GM18858 (cell line): ENCODE results near the gene PDE3B.
"Not testable (repeated sequence)": the region's sequence is repeated elsewhere in the genome, so short reads cannot be mapped to it uniquely, and the experiment has no call there.

Source experiments
- ATAC-seq: cut with Tn5 transposase; IDR thresholded peaks from one replicate; pipeline ENCODE4 v1.9.1; 2021; ENCODE audit not compliant: unreplicated experiment

Gene PDE3B

GRCh38 chr11:14881576-14882193 lies 238.1 kb downstream of the PDE3B start:
- ATAC-seq = no peak

- no peak for ATAC-seq
Measured at GRCh38 chr11:14882196-14882595, 238.6 kb downstream of the PDE3B start.

DNA sequence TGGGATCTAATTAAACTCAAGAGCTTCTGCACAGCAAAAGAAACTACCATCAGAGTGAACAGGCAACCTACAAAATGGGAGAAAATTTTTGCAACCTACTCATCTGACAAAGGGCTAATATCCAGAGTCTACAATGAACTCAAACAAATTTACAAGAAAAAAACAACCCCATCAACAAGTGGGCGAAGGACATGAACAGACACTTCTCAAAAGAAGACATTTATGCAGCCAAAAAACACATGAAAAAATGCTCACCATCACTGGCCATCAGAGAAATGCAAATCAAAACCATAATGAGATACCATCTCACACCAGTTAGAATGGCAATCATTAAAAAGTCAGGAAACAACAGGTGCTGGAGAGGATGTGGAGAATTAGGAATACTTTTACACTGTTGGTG lies 240.1 kb downstream of the PDE3B start:
- ATAC-seq = not testable (repeated sequence)

DNA sequence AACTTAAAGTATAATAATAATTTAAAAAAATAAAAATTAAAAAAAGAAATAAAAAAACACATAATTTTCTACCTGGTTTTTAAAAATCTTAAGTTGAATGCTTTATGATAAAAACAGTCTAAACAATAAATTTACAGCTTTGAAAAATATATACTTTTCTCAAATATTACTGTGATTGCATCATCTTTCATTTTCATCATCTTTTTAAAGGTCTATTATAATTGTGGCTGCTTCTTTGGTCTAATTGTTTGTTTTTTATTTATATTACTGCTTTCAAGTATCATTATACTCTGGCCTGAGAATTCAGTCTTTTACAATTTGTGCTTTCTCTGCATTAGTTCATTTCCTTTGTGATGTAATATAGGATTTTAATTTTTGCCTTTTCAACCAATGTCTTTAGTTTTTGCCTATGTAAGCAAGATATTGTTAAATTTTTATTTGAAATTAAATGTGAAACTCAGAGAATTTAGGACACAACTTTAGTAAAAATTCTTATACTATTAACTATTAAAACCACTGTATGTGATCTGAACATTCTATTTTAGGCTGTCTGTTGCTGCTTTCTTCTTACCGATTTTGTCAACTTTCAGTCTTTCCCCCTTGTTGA lies 241.2 kb downstream of the PDE3B start:
- no peak for ATAC-seq

DNA sequence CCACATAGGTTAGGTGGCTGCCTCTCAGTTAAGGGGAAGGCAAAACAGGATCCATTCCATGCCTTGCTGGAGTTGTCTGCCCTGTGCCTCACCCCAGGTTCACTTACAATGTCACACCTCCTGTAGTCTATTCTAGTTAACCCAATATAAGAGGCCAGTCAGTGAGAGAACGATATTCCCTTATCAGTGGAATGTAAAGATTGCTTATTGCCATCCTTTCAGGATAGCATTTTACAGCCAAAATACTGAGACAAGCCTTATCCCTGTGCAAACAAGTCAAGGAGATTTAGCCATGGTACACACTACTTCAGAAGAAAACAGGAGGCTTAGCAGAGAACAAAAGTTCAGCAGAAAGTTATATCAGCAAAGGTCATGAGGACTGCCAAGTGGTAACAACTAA lies 242.9 kb downstream of the PDE3B start:
- no peak for ATAC-seq

DNA sequence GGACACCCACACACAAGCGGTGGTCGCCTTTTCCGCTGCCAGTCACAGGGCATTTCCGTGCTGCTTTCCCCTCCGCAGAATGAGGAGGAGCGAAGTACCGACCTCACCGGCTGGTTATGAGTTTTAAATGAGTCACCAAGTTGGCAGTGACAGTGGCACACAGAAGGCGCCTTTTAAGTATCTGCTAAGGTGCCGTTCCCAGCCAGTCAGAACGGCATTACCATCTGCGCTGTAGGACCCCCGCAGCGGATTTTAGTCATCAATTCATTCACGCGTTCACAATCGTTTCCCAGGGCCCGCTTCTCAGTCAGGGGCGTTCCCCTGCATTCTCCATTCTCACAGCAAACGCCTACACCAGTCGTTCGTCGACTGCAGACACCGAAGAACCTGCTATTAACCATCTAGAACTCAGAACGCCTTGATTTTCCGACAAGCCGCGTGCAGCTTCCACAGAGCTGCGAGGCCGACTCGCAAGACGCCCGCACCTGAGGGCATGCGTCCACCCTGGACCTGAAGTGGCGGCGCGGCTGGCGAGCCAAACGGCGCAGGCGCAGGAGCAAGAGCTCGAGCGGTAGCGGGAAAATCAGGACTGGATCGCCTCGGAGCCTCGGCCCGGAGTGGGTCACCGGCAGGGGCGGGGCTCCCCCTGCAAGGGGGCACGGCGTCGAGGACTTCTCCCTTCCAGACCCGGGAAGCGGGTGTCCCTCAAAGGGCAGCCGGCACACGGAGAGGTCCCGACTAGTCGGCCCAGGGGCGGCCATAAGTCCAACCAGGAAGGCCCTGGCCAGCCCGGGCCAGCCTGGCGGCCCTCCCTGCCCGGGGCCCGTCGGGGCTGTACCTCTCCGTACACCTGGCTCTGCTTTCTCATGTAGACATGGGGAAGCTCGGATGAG lies 247.8 kb downstream of the PDE3B start:
- peak; percentile 39 for ATAC-seq

DNA sequence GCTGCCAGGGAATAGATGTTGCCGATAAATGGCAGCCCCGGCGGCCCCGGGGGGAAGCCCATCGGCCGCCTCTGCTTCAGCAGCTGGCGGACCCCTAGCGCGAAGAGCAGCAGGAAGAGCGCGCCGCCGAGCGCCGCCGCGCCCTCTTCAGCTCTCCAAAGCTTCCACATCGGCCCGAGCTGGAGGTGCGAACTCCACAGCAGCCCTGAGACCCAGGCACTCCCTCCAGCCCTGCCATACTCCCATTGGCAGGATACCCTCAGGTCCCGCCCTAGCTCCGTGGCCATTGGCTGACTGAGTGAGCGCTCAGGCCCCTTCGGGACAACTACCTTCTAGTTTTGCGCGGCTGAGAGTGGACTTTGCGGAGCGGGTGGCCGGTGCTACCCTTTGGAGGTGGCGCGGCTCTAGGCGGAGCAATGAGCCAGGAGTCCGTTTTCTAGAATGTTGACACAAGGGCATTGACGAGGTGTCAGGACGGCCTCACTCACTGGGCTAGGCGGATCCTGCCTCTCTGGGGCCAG lies 248.5 kb downstream of the PDE3B start, which contains the start of gene CYP2R1:
Gene CYP2R1, minus strand, starts transcription at position 196 of the 521 bp plus-strand sequence. Its CDS starts 26 bp downstream, at position 170.
- peak; percentile 92 for ATAC-seq

DNA sequence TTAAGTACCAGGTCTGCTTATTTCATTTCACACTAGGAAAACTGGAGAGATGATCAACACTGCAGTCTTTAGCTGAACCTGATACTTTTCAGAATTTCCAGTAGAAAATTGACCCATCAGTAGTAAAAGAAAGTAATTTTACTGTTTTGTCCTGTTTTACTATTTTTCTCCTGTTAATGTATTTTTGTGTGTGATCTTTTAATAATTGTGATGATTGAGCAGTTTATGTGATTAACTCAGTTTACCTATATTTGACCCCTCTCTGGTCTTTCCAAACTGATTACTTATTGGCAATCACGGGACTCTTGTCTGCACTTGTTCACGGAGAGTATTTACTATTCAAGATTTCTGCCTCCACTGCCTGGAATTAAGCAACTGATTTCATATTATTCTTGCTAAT lies 249.0 kb downstream of the PDE3B start:
- no peak for ATAC-seq

GRCh38 chr11:14894657-14895598 lies 251.3 kb downstream of the PDE3B start:
- no peak for ATAC-seq

DNA sequence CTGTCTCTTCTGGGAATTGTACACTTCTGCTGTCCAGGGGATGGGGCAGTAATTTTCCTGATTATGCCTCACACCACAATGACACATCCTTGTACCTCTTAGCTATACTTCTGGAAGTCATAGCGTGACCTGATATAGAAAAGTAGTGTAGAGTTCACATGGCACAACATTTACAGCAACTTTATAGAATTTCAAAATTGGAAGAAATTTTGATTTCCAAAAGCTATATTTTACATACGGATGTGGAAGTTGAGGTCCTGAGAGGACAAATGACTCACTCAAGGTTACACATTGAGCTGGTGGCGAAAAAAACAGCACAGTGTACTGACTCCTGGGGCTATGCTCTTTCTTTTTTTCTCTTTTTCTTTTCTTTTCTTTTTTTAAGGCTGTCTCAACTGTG lies 254.8 kb downstream of the PDE3B start:
- no peak for ATAC-seq

GRCh38 chr11:14898906-14899305 lies 255.3 kb downstream of the PDE3B start:
- ATAC-seq = no peak

- ATAC-seq = no peak
Measured at GRCh38 chr11:14902650-14903350, 259.2 kb downstream of the PDE3B start.

GRCh38 chr11:14904745-14905103 lies 261.1 kb downstream of the PDE3B start:
- peak; percentile 36 for ATAC-seq

DNA sequence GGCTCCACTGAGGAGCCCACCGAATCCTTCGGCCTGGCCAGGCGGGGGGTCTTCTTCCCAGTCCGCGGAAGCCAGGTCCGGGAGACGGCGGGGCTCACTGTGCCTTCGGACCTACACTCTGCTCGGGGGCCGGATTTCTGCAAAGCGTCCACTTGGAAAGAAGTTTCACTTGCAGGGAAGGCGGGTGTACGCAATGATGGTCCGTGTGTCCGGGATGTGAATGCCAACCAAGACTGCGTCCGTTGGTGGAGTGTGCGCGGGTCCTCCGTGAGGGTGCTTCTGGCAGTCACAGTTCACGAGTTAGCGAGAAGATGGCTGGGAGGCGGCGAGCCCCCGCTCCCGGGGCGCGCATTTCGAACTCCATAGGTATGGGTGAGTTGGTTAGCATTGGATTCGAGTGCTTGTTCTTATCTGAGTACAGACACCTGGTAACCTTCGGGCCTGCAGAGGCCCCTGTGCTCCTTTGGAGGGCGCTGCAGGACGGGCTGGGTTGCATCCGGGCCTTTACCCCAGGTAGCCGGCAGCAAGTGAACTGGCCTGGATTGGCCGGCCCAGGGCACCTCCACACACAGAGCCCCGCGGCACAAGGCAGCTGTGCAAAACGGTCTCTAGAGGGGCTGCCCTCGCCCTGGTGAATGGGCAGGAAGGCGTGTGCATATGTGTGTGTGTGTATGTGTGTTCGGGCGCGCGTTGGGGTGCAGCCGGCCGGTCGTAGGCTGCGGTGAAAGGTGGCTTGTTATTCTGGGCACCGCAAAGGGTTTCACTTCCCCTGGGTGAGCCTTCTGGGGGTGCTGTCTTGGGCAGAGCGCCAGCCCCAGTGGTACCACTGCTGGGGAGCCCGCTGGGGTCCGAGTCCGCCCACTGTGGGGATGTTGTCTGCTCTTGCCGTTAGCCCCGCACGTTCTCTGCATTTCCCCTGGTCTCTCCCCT lies 261.8 kb downstream of the PDE3B start:
- peak; percentile 53 for ATAC-seq

DNA sequence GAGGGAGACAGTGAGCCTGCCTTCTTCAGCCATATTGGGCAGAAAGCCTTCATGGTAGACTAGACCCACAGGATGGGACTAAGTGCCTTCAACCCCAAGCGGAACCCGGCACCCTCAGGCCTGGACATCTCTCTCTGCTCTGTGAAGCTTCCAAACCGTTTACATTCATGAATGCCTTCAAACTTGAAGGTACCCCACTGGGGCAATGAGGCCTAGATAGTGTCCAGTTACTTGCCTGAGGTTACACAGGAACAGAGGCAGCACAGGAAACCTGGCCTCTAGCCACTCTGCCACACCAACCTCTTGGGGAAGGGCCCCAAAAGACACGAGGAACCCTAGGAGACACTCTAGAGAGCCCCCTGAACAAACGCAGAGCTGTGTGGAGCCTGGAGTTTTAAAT lies 263.0 kb downstream of the PDE3B start:
- no peak for ATAC-seq

DNA sequence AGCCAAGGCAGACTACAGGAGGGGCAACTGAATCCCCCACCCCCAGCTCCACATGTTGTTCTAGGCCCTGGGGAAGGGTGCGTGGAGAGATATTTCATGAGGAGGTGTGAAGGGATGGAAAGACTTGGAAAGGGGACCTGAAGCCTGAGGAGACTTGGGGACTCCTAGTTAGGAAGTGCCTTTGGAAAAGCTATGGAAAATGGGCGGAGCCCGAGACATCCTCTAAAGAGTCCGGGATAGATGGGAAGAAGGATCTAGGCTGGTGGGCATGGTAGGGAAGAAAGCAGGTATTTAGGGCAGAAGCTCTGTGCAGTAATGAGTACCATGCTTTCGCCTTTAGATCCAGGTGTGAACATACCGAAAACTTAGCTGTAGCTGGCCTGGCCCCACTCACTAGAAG lies 263.4 kb downstream of the PDE3B start:
- no peak for ATAC-seq

- ATAC-seq = peak; percentile 38
Measured at GRCh38 chr11:14907411-14908213, 264.0 kb downstream of the PDE3B start.

DNA sequence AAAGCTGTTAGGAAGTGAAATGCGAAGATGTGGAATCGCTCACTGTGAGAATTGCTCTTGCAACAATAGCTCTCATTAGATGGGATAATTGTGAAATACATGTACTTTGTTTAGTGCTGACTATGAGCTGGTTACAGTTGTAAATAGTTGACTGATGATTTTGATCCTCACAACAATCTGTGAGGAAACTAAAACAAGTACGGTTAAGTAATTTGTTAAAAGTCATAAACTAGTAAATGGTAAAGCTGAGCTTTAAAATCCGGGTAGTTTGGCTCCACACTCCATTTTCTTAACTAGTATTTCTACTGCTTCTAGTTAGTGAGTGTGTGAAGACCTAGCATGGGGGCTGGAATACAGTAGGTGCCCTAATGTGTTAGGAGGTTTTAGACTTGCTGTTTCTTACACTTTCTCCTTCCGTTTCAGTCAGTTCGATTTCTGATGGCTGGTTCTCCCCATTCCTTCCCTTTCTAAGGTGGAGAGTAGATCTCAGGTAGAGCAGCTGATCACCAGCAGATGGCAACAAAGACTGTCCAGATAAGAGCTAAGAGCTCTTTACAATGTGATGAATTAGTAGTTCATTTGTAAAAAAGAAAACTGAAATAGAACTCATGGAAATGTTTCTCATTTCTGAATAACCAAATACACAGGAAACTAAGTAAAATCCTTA lies 264.7 kb downstream of the PDE3B start:
- ATAC-seq = peak; percentile 24
